NAMALWA (cell line): ENCODE measurements around the gene OSM.

Source experiments
- DNase-seq: peaks from one replicate; pipeline ENCODE4 v3.0.0-alpha.2; 2015; ENCODE audit warnings: low spot score

The OSM gene

GRCh38 chr22:30297991-30298701 is 31.5 kb upstream of the OSM start:
- no peak for DNase-seq

- DNase-seq = no peak
Measured at GRCh38 chr22:30297276-30297990, 30.8 kb upstream of the OSM start.

- DNase-seq = no peak
Measured at GRCh38 chr22:30296833-30297232, 30.2 kb upstream of the OSM start.

GRCh38 chr22:30296324-30296723 is 29.7 kb upstream of the OSM start:
- DNase-seq = no peak

- DNase-seq = no peak
Measured at GRCh38 chr22:30295576-30295975, 28.9 kb upstream of the OSM start.

- DNase-seq = no peak
Measured at GRCh38 chr22:30294830-30295229, 28.2 kb upstream of the OSM start.

GRCh38 chr22:30294066-30294465 is 27.4 kb upstream of the OSM start:
- DNase-seq = no peak

GRCh38 chr22:30293026-30293425 is 26.4 kb upstream of the OSM start:
- DNase-seq = no peak

- DNase-seq = no peak
Measured at GRCh38 chr22:30292069-30292970, 25.7 kb upstream of the OSM start.

GRCh38 chr22:30291058-30291892 is 24.6 kb upstream of the OSM start:
- no peak for DNase-seq

- DNase-seq = peak; percentile 44
Measured at GRCh38 chr22:30290342-30291057, 23.8 kb upstream of the OSM start.

GRCh38 chr22:30289980-30290313 is 23.3 kb upstream of the OSM start:
- DNase-seq = no peak

- DNase-seq = peak; percentile 75
Measured at GRCh38 chr22:30289141-30289979, 22.7 kb upstream of the OSM start, which contains the start of gene CASTOR1. CASTOR1 (minus strand) TSS chr22:30289505; CDS start chr22:30289497, 8 bp downstream.

- no peak for DNase-seq
Measured at GRCh38 chr22:30288419-30289140, 21.9 kb upstream of the OSM start.

- DNase-seq = peak; percentile 91
Measured at GRCh38 chr22:30287648-30288418, 21.2 kb upstream of the OSM start.

- peak; percentile 76 for DNase-seq
Measured at GRCh38 chr22:30286813-30287647, 20.4 kb upstream of the OSM start.

GRCh38 chr22:30286331-30286730 is 19.7 kb upstream of the OSM start:
- no peak for DNase-seq

- no peak for DNase-seq
Measured at GRCh38 chr22:30285846-30286200, 19.2 kb upstream of the OSM start.
